ENCODE data around the gene SOBP.

- TF ChIP-seq POLR2A (IDR thresholded peaks at IDR 0.05) (no peak), CTCF (IDR thresholded peaks at IDR 0.05 in 4 of 5, conservative IDR thresholded peaks at IDR 0.05 in 1 of 5) (no peak)
Measured at GRCh38 chr6:107628878-107629277, 139.0 kb downstream of the SOBP start.

Measured in gastrocnemius medialis (tissue), 4 donors.